Caco-2 (cell line): ENCODE measurements around the gene OS9. TPM values are rescaled to one million over a fixed set of nuclear protein-coding genes. Genes with fewer than 3 reads are reported as not detected.
A peak's percentile ranks its signal among the peaks of the same experiment; 100 is the strongest.

Experiments
- BruUV-seq: library from RNA; stranded (reverse); fragments of 400-500 nt; replicated peaks from 2 replicates; lab custom pipeline; 2021; lab: Mats Ljungman, UMichigan
- CTCF ChIA-PET: fragments of 300-600 bp; sonication (Branson Sonifier 250); formaldehyde crosslinking; loops from one replicate; lab custom pipeline; 2022; ENCODE audit warnings: antibody characterized with exemption; lab: Charles Lee
- POLR2A ChIA-PET: fragments of 300-600 bp; sonication (Branson Sonifier 250); formaldehyde crosslinking; loops from one replicate; lab custom pipeline; 2022; ENCODE audit warnings: antibody characterized with exemption; lab: Charles Lee
- DNase-seq, 2 experiments: peaks; one replicate each; pipeline versions ENCODE4 v3.0.0 to v3.0.0-alpha.2; 2020 to 2022
- H3K27me3 ChIP-seq: replicated peaks from 2 replicates; pipeline ENCODE4 v1.6.0; 2011; ENCODE audit warnings: low read length; ENCODE audit not compliant: control insufficient read depth, insufficient read depth
- H3K36me3 ChIP-seq: 2 replicates; pipeline ENCODE4 v1.5.1; 2011; ENCODE audit warnings: low read length; ENCODE audit not compliant: control insufficient read depth, insufficient read depth
- H3K4me1 ChIP-seq: fragments of 250-450 bp; sonication (Bioruptor Pico); 2 replicates; pipeline ENCODE4 v1.5.1; 2020; ENCODE audit warnings: mild to moderate bottlenecking
- H3K4me3 ChIP-seq: 2 replicates; pipeline ENCODE4 v1.5.1; 2011; ENCODE audit warnings: low read depth, mild to moderate bottlenecking, control low read depth, low read length
- H3K9me3 ChIP-seq: fragments of 250-450 bp; sonication (Bioruptor Pico); 2 replicates; pipeline ENCODE4 v1.5.1; 2020; ENCODE audit warnings: mild to moderate bottlenecking, moderate library complexity
- H3K27ac Mint-ChIP-seq: one replicate; pipeline ENCODE4 v1.8.0; 2022; ENCODE audit warnings: mixed read lengths; ENCODE audit not compliant: unreplicated experiment
- H3K27me3 Mint-ChIP-seq: one replicate; pipeline ENCODE4 v1.8.0; 2022; ENCODE audit warnings: mixed read lengths; ENCODE audit not compliant: insufficient read depth, unreplicated experiment
- H3K36me3 Mint-ChIP-seq: one replicate; pipeline ENCODE4 v1.8.0; 2022; ENCODE audit warnings: mild to moderate bottlenecking, mixed read lengths; ENCODE audit not compliant: insufficient read depth, unreplicated experiment
- H3K4me1 Mint-ChIP-seq: one replicate; pipeline ENCODE4 v1.8.0; 2022; ENCODE audit warnings: low read depth, mixed read lengths; ENCODE audit not compliant: unreplicated experiment
- H3K4me3 Mint-ChIP-seq: one replicate; pipeline ENCODE4 v1.8.0; 2022; ENCODE audit warnings: mild to moderate bottlenecking, moderate library complexity, mixed read lengths; ENCODE audit not compliant: unreplicated experiment
- H3K9me3 Mint-ChIP-seq: one replicate; pipeline ENCODE4 v1.8.0; 2022; ENCODE audit warnings: mixed read lengths; ENCODE audit not compliant: unreplicated experiment
- CTCF ChIP-seq, 2 experiments: fragments of 200-600 bp in 1 of 2; IDR thresholded peaks; 1 replicate in 1 of 2; 2 replicates in 1 of 2; pipeline versions ENCODE4 v1.5.1 to v1.8.0; 2011 to 2022; ENCODE audit warnings: antibody characterized with exemption in 1 of 2, control low read depth in 1 of 2, inconsistent platforms in 1 of 2, low read depth in 1 of 2, low read length in 1 of 2, mild to moderate bottlenecking in 1 of 2, moderate library complexity in 1 of 2; ENCODE audit not compliant: insufficient read depth in 1 of 2, severe bottlenecking in 1 of 2, unreplicated experiment in 1 of 2
- intact Hi-C: fragments of 100-400 bp; cut with micrococcal nuclease; formaldehyde crosslinking; loops from one replicate; pipeline ENCODE4 v1.10.0; 2022; ENCODE audit not compliant: unreplicated experiment
- total RNA-seq: library from RNA; stranded (reverse); gene quantifications from 2 replicates; pipeline ENCODE4 v1.2.3, GENCODE V29; 2022

Gene OS9
- total RNA-seq, 1 experiment from 2014 or later, result 182 TPM

DNA sequence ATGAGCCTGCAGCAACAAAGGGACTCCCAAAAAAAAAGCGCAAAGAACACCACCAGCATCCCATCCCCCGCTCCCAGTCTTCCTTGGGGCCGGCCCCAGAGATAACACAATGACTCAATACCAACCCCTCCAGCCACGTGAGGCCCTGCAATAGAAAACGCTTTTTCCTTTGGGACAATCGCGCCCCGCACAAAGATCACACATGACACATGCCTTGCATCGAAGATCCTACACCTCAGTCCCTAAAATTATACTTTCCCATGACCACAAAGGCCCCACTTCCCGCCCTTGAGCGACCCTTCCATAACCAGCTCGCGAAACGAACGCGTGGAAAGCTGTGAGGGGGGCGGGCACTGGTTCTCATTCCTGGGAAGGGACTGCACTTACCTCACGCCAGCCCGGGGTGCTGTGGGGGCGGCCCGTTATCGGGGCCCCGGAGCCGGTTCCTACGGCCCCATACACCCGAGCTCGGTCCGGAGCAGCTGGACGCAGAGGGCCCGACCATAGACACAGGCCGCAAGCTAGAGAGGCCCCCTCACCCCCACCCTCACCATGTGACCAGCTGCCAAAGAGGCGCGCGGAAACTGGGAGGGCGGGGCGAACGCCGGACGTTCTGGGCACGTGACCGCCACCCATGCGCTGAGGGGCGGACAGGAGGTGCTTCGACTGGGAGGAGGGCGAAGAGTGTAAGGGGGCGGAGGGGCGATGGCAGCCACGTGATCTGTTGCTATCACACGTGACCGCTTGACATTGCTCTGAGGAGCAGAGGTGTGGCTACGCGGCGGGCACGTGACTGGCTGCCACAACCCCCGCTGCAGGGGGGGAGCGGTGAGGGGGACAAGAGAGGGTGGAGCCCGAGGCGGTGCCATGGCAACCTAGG lies 58.1 kb downstream of the OS9 start, which contains the start of gene CDK4:
Gene CDK4 (minus strand): TSS at position 523 of the 880 bp plus-strand sequence. CDS start 593 bp downstream, outside the sequence.
- TSS peak; percentile 69 for BruUV-seq
- peak within 1 kb of the TSS; percentile 99 for H3K27ac Mint-ChIP-seq
- Histone ChIP-seq H3K9me3 (no peaks in the 10 kb centered on the region), H3K27me3 (no peaks in the 10 kb centered on the region), H3K4me3 (peak within 1 kb of the TSS; percentile 83), H3K36me3 (peaks cover 3% of the 10 kb centered on the region; the same call in 1 of the 2 replicates), H3K4me1 (peaks cover 16% of the 10 kb centered on the region; the same call in 1 of the 2 replicates)
- DNase-seq, result peak; percentile 99 to 100
- TF ChIP-seq CTCF (IDR thresholded peaks at IDR 0.05; ENCODE audit: insufficient read depth in 1 of 2, low read depth in 1 of 2, low read length in 1 of 2, severe bottlenecking in 1 of 2, unreplicated experiment in 1 of 2), result no peak
- ChIA-PET POLR2A (interaction anchor here (0.8 kb wide), 1 partner anchor 20 kb away, joined by 5 read pairs; the partner anchor contains the start of genes EEF1AKMT3 and METTL1), CTCF (interaction anchor here (0.6 to 1.1 kb wide), 3 partner anchors 20 to 149 kb away, joined by 3 to 7 read pairs (median 4); partner anchors contain the start of genes CTDSP2, EEF1AKMT3 and METTL1)
- H3K4me3 Mint-ChIP-seq, result peak within 1 kb of the TSS; percentile 99
- H3K36me3 Mint-ChIP-seq, result peaks cover 63% of the 10 kb centered on the region
- peaks cover 27% of the 10 kb centered on the region for H3K4me1 Mint-ChIP-seq
- no peaks in the 10 kb centered on the region for H3K9me3 Mint-ChIP-seq
- intact Hi-C loops, result loop anchor here (2.0 kb wide), 1 partner anchor 15 kb away; the partner anchor contains the start of gene CYP27B1
- H3K27me3 Mint-ChIP-seq, result no peaks in the 10 kb centered on the region

DNA sequence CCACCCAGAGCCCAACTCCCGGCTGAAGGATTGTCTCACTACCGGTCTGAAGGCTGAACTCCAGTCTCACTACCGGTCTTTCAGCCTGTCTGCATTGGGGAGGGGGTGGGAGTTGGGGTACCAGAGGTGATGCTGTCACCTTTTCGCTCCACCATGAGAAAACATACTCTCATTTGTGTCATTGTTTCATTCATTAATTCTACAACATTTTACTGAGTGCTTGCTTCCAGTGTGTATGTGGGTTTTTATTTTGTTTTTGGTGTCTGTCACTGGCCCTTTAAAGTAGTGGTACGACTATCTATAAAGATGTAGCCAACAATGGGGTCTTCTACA lies 58.7 kb downstream of the OS9 start:
- Mint-ChIP-seq H3K27ac (peak overlapping the region; percentile 99), H3K27me3 (no peaks in the 10 kb centered on the region), H3K9me3 (no peaks in the 10 kb centered on the region), H3K4me1 (peaks cover 27% of the 10 kb centered on the region), H3K4me3 (peak overlapping the region; percentile 99), H3K36me3 (peaks cover 57% of the 10 kb centered on the region)
- H3K9me3 ChIP-seq, result no peaks in the 10 kb centered on the region
- DNase-seq, result no peak
- TF ChIP-seq CTCF (IDR thresholded peaks at IDR 0.05; ENCODE audit: insufficient read depth in 1 of 2, low read depth in 1 of 2, low read length in 1 of 2, severe bottlenecking in 1 of 2, unreplicated experiment in 1 of 2), result no peak
- ChIA-PET CTCF (interaction anchor here (1.1 kb wide), 1 partner anchor 20 kb away, joined by 3 read pairs; the partner anchor contains the start of genes EEF1AKMT3 and METTL1), POLR2A (no interaction called here)
- intact Hi-C loops, result loop anchor here (2.0 kb wide), 1 partner anchor 14 kb away; the partner anchor contains the start of gene CYP27B1
- H3K4me1 ChIP-seq, result peaks cover 16% of the 10 kb centered on the region; the same call in 1 of the 2 replicates
- BruUV-seq, result no TSS peak
- H3K27me3 ChIP-seq, result no peaks in the 10 kb centered on the region
- H3K36me3 ChIP-seq, result peaks cover 3% of the 10 kb centered on the region; the same call in 1 of the 2 replicates
- H3K4me3 ChIP-seq, result peak overlapping the region; percentile 25

GRCh38 chr12:57753756-57754337 lies 59.9 kb downstream of the OS9 start:
- no peak for TF ChIP-seq CTCF (IDR thresholded peaks at IDR 0.05; ENCODE audit: insufficient read depth in 1 of 2, low read depth in 1 of 2, low read length in 1 of 2, severe bottlenecking in 1 of 2, unreplicated experiment in 1 of 2)
- Mint-ChIP-seq H3K4me1 (peaks cover 27% of the 10 kb centered on the region), H3K27ac (peak overlapping the region; percentile 45), H3K27me3 (no peaks in the 10 kb centered on the region), H3K9me3 (no peaks in the 10 kb centered on the region), H3K36me3 (peaks cover 45% of the 10 kb centered on the region), H3K4me3 (peak overlapping the region; percentile 82)
- no TSS peak for BruUV-seq
- intact Hi-C loops, result loop anchor here (2.0 kb wide), 1 partner anchor 13 kb away; the partner anchor contains the start of gene CYP27B1
- no peak overlapping the region for H3K4me3 ChIP-seq
- DNase-seq, result no peak
- H3K9me3 ChIP-seq, result no peaks in the 10 kb centered on the region
- peaks cover 16% of the 10 kb centered on the region; the same call in 1 of the 2 replicates for H3K4me1 ChIP-seq
- CTCF ChIA-PET, result no interaction called here
- no peaks in the 10 kb centered on the region for H3K27me3 ChIP-seq
- peaks cover 3% of the 10 kb centered on the region; the same call in 1 of the 2 replicates for H3K36me3 ChIP-seq
- POLR2A ChIA-PET, result no interaction called here
